HTR-8/SVneo (cell line): ENCODE results near the gene FAM20C.

Source experiments
- DNase-seq: peaks from one replicate; pipeline ENCODE4 v3.0.0; 2011; ENCODE audit warnings: low spot score, mixed read lengths; ENCODE audit not compliant: insufficient read length
- FAIRE-seq: peaks from 2 replicates; lab custom pipeline; 2011; peaks lifted over from hg19 to GRCh38; lab: Jason Lieb, UNC

The FAM20C gene

GRCh38 chr7:219581-220150 is 27.3 kb downstream of the FAM20C start:
- DNase-seq (no peak), FAIRE-seq (no peak)

- DNase-seq, result no peak
- no peak for FAIRE-seq
Measured at GRCh38 chr7:220151-220841, 27.9 kb downstream of the FAM20C start.

- FAIRE-seq (no peak), DNase-seq (no peak)
Measured at GRCh38 chr7:221978-222715, 29.8 kb downstream of the FAM20C start.

- DNase-seq (no peak), FAIRE-seq (peak; percentile 96)
Measured at GRCh38 chr7:222716-223041, 30.3 kb downstream of the FAM20C start.

- FAIRE-seq, result no peak
- DNase-seq, result no peak
Measured at GRCh38 chr7:223118-223800, 30.9 kb downstream of the FAM20C start.

- DNase-seq (no peak), FAIRE-seq (no peak)
Measured at GRCh38 chr7:223861-224260, 31.5 kb downstream of the FAM20C start.

GRCh38 chr7:226281-226895 is 34.0 kb downstream of the FAM20C start:
- DNase-seq (no peak), FAIRE-seq (peak; percentile 40)

- FAIRE-seq, result no peak
- DNase-seq, result no peak
Measured at GRCh38 chr7:227926-228325, 35.6 kb downstream of the FAM20C start.

- FAIRE-seq (no peak), DNase-seq (no peak)
Measured at GRCh38 chr7:228610-229009, 36.2 kb downstream of the FAM20C start.

GRCh38 chr7:229184-229964 is 37.0 kb downstream of the FAM20C start:
- no peak for FAIRE-seq
- no peak for DNase-seq

GRCh38 chr7:230274-230673 is 37.9 kb downstream of the FAM20C start:
- DNase-seq, result no peak
- no peak for FAIRE-seq

- peak; percentile 4 for FAIRE-seq
Measured at GRCh38 chr7:231030-231857, 38.9 kb downstream of the FAM20C start.

GRCh38 chr7:231858-232246 is 39.5 kb downstream of the FAM20C start:
- FAIRE-seq (peak; percentile 26), DNase-seq (no peak)

More at GRCh38 chr7:231030-231857, 38.9 kb downstream of the FAM20C start:
- DNase-seq, result no peak

- FAIRE-seq (no peak), DNase-seq (no peak)
Measured at GRCh38 chr7:232410-233248, 40.3 kb downstream of the FAM20C start.

GRCh38 chr7:233249-234035 is 41.1 kb downstream of the FAM20C start:
- DNase-seq (no peak), FAIRE-seq (no peak)

- no peak for DNase-seq
Measured at GRCh38 chr7:234051-234707, 41.8 kb downstream of the FAM20C start.

More at GRCh38 chr7:234051-234707, 41.8 kb downstream of the FAM20C start:
- FAIRE-seq, result no peak
